Gastroesophageal sphincter (tissue), 3 donors: ENCODE data around the gene PYGM.

Experiments used
- CTCF ChIP-seq, 4 experiments: fragments of 200-600 bp in 2 of 4; fragments of 450-650 bp in 2 of 4; sonication (generic) in 1 of 4; IDR thresholded peaks; one replicate each; pipeline ENCODE4 v1.5.1; 2017 to 2019; ENCODE audit warnings: antibody characterized with exemption in 4 of 4, mild to moderate bottlenecking in 2 of 4, moderate library complexity in 2 of 4
- POLR2A ChIP-seq, 2 donors: fragments of 450-650 bp; IDR thresholded peaks; one replicate each; pipeline ENCODE4 v1.6.1; 2017; ENCODE audit warnings: antibody characterized with exemption in 2 of 2, mild to moderate bottlenecking in 2 of 2, moderate library complexity in 1 of 2

- TF ChIP-seq CTCF (IDR thresholded peaks at IDR 0.05) (no peak), POLR2A (IDR thresholded peaks at IDR 0.05) (no peak)
Measured at GRCh38 chr11:64742087-64742888, 17.5 kb downstream of the PYGM start.
